H1 (cell line): ENCODE results near the gene CPNE4.

Source experiments
- ASH2L ChIP-seq: fragments of 200-600, 300-600 bp; sonication (generic); IDR thresholded peaks from one replicate; pipeline ENCODE4 v1.7.1; 2017; ENCODE audit warnings: low read length
- CEBPB ChIP-seq: IDR thresholded peaks from 2 replicates; pipeline ENCODE4 v1.6.1; 2012; ENCODE audit warnings: low read depth, low read length
- CTCF ChIP-seq, 3 experiments: IDR thresholded peaks; 1 replicate in 2 of 3; 2 replicates in 1 of 3; pipeline versions ENCODE4 v1.5.1 to v1.6.1; 2011; ENCODE audit warnings: low read length in 3 of 3, mild to moderate bottlenecking in 3 of 3, inconsistent platforms in 2 of 3, low read depth in 1 of 3, moderate library complexity in 1 of 3; ENCODE audit not compliant: insufficient read depth in 1 of 3; ENCODE audit errors: control extremely low read depth in 1 of 3
- EZH2 ChIP-seq: fragments of 200-600 bp; sonication (generic); IDR thresholded peaks from 2 replicates; pipeline ENCODE4 v1.7.1; 2012; ENCODE audit warnings: low read depth, mild to moderate bottlenecking, moderate library complexity, low read length, inconsistent platforms; ENCODE audit not compliant: severe bottlenecking
- GABPA ChIP-seq: IDR thresholded peaks from 2 replicates; pipeline ENCODE4 v1.6.1; 2011; ENCODE audit warnings: mild to moderate bottlenecking, low read length, moderate library complexity, borderline replicate concordance; ENCODE audit not compliant: insufficient read depth
- HDAC2 ChIP-seq, 2 experiments: fragments of 300-600 bp in 1 of 2; sonication (generic) in 1 of 2; IDR thresholded peaks; 2 replicates each; pipeline ENCODE4 v1.6.1; 2011 to 2012; ENCODE audit warnings: low read depth in 2 of 2, low read length in 2 of 2, mild to moderate bottlenecking in 2 of 2, moderate library complexity in 2 of 2, borderline replicate concordance in 1 of 2, inconsistent platforms in 1 of 2
- MAFK ChIP-seq: IDR thresholded peaks from 2 replicates; pipeline ENCODE4 v1.6.1; 2012; ENCODE audit warnings: low read depth, mild to moderate bottlenecking, improper control_type of control experiment, low read length
- POLR2A ChIP-seq, 2 experiments: IDR thresholded peaks; 1 replicate in 1 of 2; 2 replicates in 1 of 2; pipeline ENCODE4 v1.6.1; 2011; ENCODE audit warnings: low read depth in 2 of 2, low read length in 2 of 2, mild to moderate bottlenecking in 2 of 2; ENCODE audit errors: control extremely low read depth in 1 of 2
- POLR2AphosphoS5 ChIP-seq: IDR thresholded peaks from 2 replicates; pipeline ENCODE4 v1.6.1; 2011; ENCODE audit warnings: low read depth, low read length
- RBBP5 ChIP-seq: IDR thresholded peaks from 2 replicates; pipeline ENCODE4 v1.7.1; 2012; ENCODE audit warnings: low read depth, mild to moderate bottlenecking, inconsistent platforms, low read length, moderate library complexity, borderline replicate concordance

GRCh38 chr3:132055872-132056271 is 21.1 kb upstream of the CPNE4 start:
- no peak for TF ChIP-seq HDAC2 (IDR thresholded peaks at IDR 0.05; ENCODE audit: borderline replicate concordance in 1 of 2, low read depth in 2 of 2, low read length in 2 of 2)
- no peak for TF ChIP-seq GABPA
- TF ChIP-seq MAFK: no peak
- no peak for TF ChIP-seq CTCF (IDR thresholded peaks at IDR 0.05; ENCODE audit: control extremely low read depth in 1 of 3, insufficient read depth in 1 of 3, low read depth in 1 of 3, low read length in 3 of 3)
- TF ChIP-seq POLR2A (IDR thresholded peaks at IDR 0.05; ENCODE audit: control extremely low read depth in 1 of 2, low read depth in 2 of 2, low read length in 2 of 2): no peak
- TF ChIP-seq RBBP5: no peak
- TF ChIP-seq EZH2: no peak
- no peak for TF ChIP-seq POLR2AphosphoS5
- TF ChIP-seq ASH2L: no peak
- no peak for TF ChIP-seq CEBPB
